Activated CD4-positive, alpha-beta T cell treated with anti-CD3 and anti-CD28 coated beads, Interleukin-2, amount 10 ng/mL, durations not matched to agents 7 days and 5 days (primary cell): Measurements from ENCODE around the gene GRAMD4. TPM values are rescaled to one million over a fixed set of nuclear protein-coding genes. Genes with fewer than 3 reads are reported as not detected.

Experiments
- CTCF ChIA-PET: fragments of 350-600 bp; sonication (Branson Sonifier 250); formaldehyde crosslinking; loops from one replicate; lab custom pipeline; 2021; ENCODE audit warnings: antibody characterized with exemption; lab: Charles Lee
- POLR2A ChIA-PET: fragments of 350-600 bp; sonication (Branson Sonifier 250); formaldehyde crosslinking; loops from one replicate; lab custom pipeline; 2021; ENCODE audit warnings: antibody characterized with exemption; lab: Charles Lee
- DNase-seq: peaks from one replicate; pipeline ENCODE4 v3.0.0-alpha.2; 2020
- H3K27ac Mint-ChIP-seq: one replicate; pipeline ENCODE4 v1.8.0; 2021; ENCODE audit warnings: mild to moderate bottlenecking, moderate library complexity, mixed read lengths
- H3K27me3 Mint-ChIP-seq: one replicate; pipeline ENCODE4 v1.8.0; 2021; ENCODE audit warnings: mixed read lengths
- H3K36me3 Mint-ChIP-seq: one replicate; pipeline ENCODE4 v1.8.0; 2021; ENCODE audit warnings: low read depth, mixed read lengths
- H3K4me1 Mint-ChIP-seq: one replicate; pipeline ENCODE4 v1.8.0; 2021; ENCODE audit warnings: mixed read lengths
- H3K4me3 Mint-ChIP-seq: one replicate; pipeline ENCODE4 v1.8.0; 2021; ENCODE audit warnings: mild to moderate bottlenecking, moderate library complexity, mixed read lengths
- H3K9me3 Mint-ChIP-seq: one replicate; pipeline ENCODE4 v1.8.0; 2021; ENCODE audit warnings: mixed read lengths
- total RNA-seq, 2 experiments: library from RNA; stranded (reverse); gene quantifications; one replicate each; pipeline ENCODE4 v1.2.3, GENCODE V29; 2021

The GRAMD4 gene
- total RNA-seq, 2 experiments from 2014 or later, result 40.8 to 43.2 TPM

DNA sequence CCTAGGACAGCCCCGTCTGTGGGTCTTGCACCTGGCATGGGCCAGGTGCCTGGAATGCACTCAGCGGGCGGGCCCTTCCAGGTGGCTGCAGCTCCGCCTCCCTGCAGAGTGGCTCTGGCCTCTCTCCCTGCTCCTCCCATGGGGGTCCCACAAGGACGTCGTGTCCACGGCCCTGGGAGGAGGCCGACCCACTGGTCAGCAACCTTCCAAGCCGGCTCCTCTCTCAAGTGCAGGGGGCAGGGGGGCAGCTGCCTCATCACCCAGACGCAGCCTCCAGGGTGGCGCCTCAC lies 76.0 kb downstream of the GRAMD4 start:
- Mint-ChIP-seq H3K27me3 (no peaks in the 10 kb centered on the region), H3K27ac (no peak overlapping the region), H3K4me3 (no peak overlapping the region), H3K9me3 (no peaks in the 10 kb centered on the region), H3K36me3 (peaks cover 34% of the 10 kb centered on the region), H3K4me1 (no peaks in the 10 kb centered on the region)
- CTCF ChIA-PET, result interaction anchor here (1.2 kb wide), 1 partner anchor 43 kb away, joined by 4 read pairs; no protein-coding TSS in a partner anchor
- no peak for DNase-seq
- POLR2A ChIA-PET, result no interaction called here

DNA sequence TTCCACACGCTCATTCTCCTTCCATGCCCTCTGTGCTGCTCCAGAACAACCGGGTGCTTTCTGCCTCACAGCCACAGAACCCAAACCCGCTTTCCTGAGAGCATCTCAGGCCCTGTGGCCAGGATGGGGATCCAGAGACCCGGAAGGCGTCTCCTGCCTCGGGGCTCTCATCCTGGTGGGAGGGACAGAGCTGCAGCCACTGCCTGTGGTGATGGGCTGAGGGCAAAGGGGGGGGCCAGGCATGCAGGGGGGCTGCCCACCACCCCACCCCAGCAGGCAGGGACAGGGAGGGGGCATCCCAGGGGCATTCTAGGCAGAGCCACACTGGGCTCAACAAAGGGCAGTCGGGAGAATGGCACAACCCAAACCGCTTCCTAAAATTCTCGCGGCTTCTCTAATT lies 76.4 kb downstream of the GRAMD4 start:
- Mint-ChIP-seq H3K27ac (no peak overlapping the region), H3K27me3 (no peaks in the 10 kb centered on the region), H3K36me3 (peaks cover 31% of the 10 kb centered on the region), H3K4me1 (no peaks in the 10 kb centered on the region), H3K9me3 (no peaks in the 10 kb centered on the region), H3K4me3 (no peak overlapping the region)
- CTCF ChIA-PET, result interaction anchor here (1.2 kb wide), 1 partner anchor 43 kb away, joined by 4 read pairs; no protein-coding TSS in a partner anchor
- no peak for DNase-seq
- POLR2A ChIA-PET, result no interaction called here

DNA sequence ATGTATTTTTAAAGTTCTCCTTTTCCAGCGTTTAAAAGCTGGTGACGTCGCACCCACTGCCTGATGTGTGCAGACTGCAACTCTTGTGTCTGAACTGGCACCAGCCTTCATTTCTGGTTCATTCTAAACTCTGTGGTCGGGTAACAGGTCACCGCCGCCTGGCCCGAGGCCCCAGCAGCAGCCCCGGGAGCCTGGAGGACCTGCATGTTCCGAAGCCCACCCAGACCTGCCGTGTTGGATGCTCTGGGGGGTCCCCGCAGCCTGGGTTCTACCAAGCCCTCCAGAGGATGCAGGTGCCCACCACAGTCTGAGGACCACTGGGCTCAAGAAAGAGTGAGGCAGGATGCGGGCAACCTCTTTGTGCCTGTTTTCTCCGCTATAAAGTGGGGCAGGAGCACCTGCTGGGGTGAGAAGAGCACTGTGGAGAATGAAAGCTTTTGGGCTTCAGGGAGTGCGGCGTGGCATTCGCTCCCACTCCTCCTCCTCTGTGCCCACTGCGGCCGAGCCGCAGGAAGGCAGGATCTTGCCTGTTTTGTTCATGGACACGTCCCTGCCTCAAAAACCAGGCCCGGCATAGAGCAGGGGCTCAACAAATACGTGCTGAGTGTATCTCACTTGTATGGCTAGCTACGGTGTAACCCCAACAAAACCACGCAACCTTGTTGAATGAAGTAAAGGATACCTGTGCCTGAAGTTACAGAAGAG lies 77.8 kb downstream of the GRAMD4 start:
- POLR2A ChIA-PET, result no interaction called here
- no peak for DNase-seq
- Mint-ChIP-seq H3K27me3 (no peaks in the 10 kb centered on the region), H3K4me1 (no peaks in the 10 kb centered on the region), H3K27ac (no peak overlapping the region), H3K4me3 (no peak overlapping the region), H3K36me3 (peaks cover 31% of the 10 kb centered on the region), H3K9me3 (no peaks in the 10 kb centered on the region)
- CTCF ChIA-PET, result interaction anchor here (0.7 to 1.5 kb wide), 2 partner anchors 134 to 376 kb away, joined by 3 to 4 read pairs; no protein-coding TSS in a partner anchor

DNA sequence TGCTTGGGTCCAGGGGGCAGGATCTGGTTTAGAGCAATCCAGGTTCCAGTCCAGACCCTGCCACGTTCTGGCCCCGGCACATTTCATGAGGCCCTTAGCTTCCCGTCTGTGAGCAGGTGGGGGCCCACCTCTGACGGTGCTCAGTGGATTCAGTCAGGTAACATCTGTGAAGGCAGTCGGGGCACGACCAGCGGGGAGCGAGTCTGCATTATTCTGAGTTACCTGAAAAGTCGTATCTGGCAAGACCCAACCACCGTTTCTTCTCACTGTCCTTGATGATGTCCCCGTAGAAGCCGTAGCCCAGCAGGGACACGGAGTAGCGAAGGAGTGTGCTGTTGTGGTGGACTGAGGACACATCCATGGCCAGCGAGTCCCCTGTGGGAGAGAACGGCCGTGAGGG lies 78.9 kb downstream of the GRAMD4 start:
- Mint-ChIP-seq H3K27ac (no peak overlapping the region), H3K4me1 (no peaks in the 10 kb centered on the region), H3K36me3 (peaks cover 35% of the 10 kb centered on the region), H3K9me3 (no peaks in the 10 kb centered on the region), H3K4me3 (no peak overlapping the region), H3K27me3 (no peaks in the 10 kb centered on the region)
- ChIA-PET CTCF (no interaction called here), POLR2A (no interaction called here)
- no peak for DNase-seq

DNA sequence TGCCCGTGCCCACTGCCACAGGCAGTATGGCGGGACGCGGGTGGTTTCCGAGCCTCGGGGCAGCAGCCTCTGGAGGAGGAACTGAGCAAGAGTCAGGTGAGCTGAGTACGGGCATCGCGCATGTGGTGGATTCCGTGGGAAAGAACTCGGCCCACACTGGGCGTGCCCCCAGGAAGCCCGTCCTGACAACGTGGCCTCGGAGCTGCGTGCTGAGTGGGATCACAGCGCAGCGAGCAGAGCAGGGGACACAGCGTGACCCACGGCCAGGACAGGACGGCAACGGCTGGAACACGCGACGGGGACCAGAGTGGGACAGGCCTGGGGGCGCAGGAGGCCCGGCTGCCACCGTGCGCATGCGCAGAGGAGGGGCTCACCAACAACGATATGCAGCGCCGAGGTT lies 81.1 kb downstream of the GRAMD4 start:
- POLR2A ChIA-PET, result interaction anchor here (0.7 kb wide), 1 partner anchor 29 kb away, joined by 6 read pairs; no protein-coding TSS in a partner anchor
- H3K4me3 Mint-ChIP-seq, result no peak overlapping the region
- peaks cover 43% of the 10 kb centered on the region for H3K36me3 Mint-ChIP-seq
- no peaks in the 10 kb centered on the region for H3K27me3 Mint-ChIP-seq
- DNase-seq, result no peak
- no peaks in the 10 kb centered on the region for H3K4me1 Mint-ChIP-seq
- H3K27ac Mint-ChIP-seq, result no peak overlapping the region
- H3K9me3 Mint-ChIP-seq, result no peaks in the 10 kb centered on the region
- CTCF ChIA-PET, result no interaction called here

DNA sequence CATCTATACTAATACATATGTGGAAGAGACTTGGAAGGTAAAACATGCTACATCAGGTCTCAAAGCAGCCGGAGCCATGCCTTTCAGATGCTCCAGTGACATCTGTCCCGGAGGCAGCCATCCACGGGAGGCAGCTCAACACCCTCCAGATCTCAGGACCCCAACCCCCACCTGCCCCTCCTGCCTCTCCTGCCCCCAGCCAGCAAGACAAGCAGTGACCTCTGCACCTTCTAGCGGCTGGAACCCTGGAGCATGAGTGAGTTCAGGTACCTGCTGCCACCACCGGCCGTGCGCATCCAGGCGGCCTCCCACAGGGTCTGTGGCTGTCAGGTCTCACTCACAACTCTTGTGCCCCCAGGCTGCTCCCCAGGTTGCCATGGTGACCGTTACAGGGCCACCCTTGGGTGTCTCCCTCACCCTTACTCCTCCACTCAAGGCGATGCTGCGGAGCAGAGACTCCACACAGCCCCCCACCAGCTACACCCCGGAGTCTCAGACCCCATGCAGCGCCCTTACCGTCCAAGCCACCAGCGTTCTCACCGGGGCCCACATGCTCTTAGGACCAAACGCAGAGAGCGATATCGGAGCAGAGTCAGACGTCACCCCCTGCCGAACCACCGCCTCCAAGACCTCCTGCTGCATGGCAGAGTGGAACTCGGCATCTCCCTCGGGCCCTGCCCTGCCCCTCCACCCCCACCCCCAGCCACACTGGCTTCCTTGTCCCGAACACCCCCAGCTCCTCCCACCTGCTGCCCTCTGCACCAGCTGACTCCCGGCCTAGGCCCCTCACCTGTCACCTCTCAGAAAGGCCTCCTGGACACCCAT lies 83.2 kb downstream of the GRAMD4 start:
- ChIA-PET POLR2A (no interaction called here), CTCF (interaction anchor here (1.0 kb wide), 1 partner anchor 140 kb away, joined by 3 read pairs; no protein-coding TSS in a partner anchor)
- no peaks in the 10 kb centered on the region for H3K4me1 Mint-ChIP-seq
- H3K36me3 Mint-ChIP-seq, result peaks cover 58% of the 10 kb centered on the region
- H3K27me3 Mint-ChIP-seq, result no peaks in the 10 kb centered on the region
- peak overlapping the region; percentile 25 for H3K27ac Mint-ChIP-seq
- no peaks in the 10 kb centered on the region for H3K9me3 Mint-ChIP-seq
- no peak overlapping the region for H3K4me3 Mint-ChIP-seq
- no peak for DNase-seq

DNA sequence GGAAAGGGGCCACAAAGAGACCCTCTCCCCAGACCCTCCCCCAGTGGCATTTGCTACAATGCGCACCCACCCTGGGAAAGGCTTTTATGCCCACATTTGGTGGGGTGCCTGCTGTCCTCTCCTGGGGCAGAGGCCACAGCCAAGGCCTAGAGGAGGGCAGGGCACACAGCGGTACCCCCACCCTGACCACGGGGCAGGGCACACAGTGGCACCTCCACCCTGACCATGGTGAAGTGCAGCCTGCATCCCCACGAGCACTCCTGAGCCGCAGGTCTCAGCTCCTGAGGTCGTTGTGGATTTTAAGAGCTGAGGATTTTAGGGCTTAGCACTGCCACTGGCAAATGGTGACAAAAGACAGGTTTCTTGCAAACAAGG lies 83.8 kb downstream of the GRAMD4 start:
- DNase-seq, result no peak
- H3K4me3 Mint-ChIP-seq, result no peak overlapping the region
- ChIA-PET CTCF (interaction anchor here (1.0 kb wide), 1 partner anchor 141 kb away, joined by 3 read pairs; no protein-coding TSS in a partner anchor), POLR2A (no interaction called here)
- no peaks in the 10 kb centered on the region for H3K4me1 Mint-ChIP-seq
- no peaks in the 10 kb centered on the region for H3K27me3 Mint-ChIP-seq
- no peaks in the 10 kb centered on the region for H3K9me3 Mint-ChIP-seq
- peaks cover 60% of the 10 kb centered on the region for H3K36me3 Mint-ChIP-seq
- no peak overlapping the region for H3K27ac Mint-ChIP-seq

DNA sequence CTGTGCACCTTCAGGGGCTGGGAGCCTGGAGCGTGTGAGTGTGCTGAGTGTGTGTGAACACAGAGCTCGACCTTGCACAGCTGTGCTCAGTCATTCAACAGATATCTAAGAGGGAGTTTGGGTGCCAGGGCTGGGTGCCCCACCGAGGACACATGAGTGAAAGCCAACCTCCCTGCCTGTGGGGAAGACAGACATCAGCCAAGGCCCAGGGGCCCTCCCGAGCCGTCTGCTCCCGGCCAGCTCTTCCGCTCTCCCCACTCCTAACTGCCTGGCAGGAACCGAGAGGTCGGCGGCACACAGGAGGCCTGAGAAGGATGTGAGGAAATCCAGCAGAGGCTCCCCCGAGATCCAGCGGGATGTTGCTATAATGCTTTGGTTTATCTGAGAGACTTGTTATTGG lies 85.9 kb downstream of the GRAMD4 start:
- H3K4me3 Mint-ChIP-seq, result no peak overlapping the region
- H3K9me3 Mint-ChIP-seq, result no peaks in the 10 kb centered on the region
- H3K27ac Mint-ChIP-seq, result no peak overlapping the region
- no peak for DNase-seq
- peaks cover 63% of the 10 kb centered on the region for H3K36me3 Mint-ChIP-seq
- no peaks in the 10 kb centered on the region for H3K4me1 Mint-ChIP-seq
- ChIA-PET CTCF (interaction anchor here (0.6 to 1.0 kb wide), 3 partner anchors 33 to 132 kb away, joined by 3 read pairs; no protein-coding TSS in a partner anchor), POLR2A (no interaction called here)
- H3K27me3 Mint-ChIP-seq, result no peaks in the 10 kb centered on the region

DNA sequence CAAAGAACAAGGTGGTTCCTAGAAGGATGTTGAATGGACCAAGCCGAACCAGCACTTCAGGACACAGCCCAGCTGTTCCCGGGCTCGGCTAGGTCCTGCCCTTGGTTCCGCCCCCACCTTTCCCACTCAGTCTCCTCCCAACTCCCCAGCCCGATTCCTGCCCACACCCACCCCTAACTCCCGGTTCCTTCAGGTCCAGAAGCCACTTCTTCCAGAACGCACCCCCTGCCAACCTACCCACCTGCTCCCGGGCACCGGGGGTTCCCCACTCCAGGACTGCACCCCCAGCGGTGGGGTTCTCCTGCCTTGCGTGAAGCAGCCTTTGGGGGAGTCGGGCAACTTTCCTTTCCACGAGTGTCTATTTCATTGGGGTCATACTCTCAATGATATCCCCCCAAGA lies 87.1 kb downstream of the GRAMD4 start:
- ChIA-PET CTCF (no interaction called here), POLR2A (no interaction called here)
- peaks cover 71% of the 10 kb centered on the region for H3K36me3 Mint-ChIP-seq
- no peak overlapping the region for H3K4me3 Mint-ChIP-seq
- no peak for DNase-seq
- H3K27ac Mint-ChIP-seq, result no peak overlapping the region
- H3K27me3 Mint-ChIP-seq, result no peaks in the 10 kb centered on the region
- no peaks in the 10 kb centered on the region for H3K4me1 Mint-ChIP-seq
- no peaks in the 10 kb centered on the region for H3K9me3 Mint-ChIP-seq

DNA sequence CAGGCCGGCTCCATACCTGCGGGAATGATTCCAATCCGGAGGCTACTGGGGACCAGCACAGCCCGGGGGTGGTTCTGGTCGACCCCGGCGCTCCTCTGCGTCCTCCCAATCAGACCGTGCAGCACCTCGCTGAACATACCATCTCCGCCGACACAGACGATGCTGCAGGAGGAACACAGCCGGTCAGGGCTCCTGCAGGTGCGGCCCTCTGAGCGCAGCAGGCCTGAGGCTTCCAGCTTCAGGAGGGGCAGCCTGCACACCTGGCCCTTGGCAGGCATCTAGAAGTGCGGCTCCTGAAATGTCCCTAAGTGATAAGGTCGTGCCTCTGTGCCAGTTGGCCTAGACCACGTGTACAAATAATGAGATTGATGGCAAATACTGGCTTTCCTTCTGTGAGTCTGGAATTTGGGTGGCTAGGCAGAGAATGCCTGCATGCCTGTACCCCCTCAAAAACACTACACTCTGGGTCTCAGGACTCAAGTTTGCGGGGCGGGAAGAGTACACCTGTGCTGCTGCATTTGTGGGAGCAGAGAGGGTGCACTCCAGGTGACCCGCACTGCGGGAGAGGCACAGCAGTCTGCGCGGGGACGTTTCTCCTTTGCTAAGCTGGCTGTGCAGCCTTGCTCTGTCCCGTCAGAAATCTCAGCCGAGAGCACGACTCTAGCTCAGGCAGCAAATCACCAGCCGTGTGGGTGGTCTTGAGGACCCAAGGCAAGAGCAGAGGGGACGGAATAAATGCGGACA lies 87.8 kb downstream of the GRAMD4 start:
- ChIA-PET CTCF (no interaction called here), POLR2A (no interaction called here)
- H3K27me3 Mint-ChIP-seq, result no peaks in the 10 kb centered on the region
- no peak for DNase-seq
- no peak overlapping the region for H3K4me3 Mint-ChIP-seq
- H3K36me3 Mint-ChIP-seq, result peaks cover 71% of the 10 kb centered on the region
- no peaks in the 10 kb centered on the region for H3K4me1 Mint-ChIP-seq
- H3K27ac Mint-ChIP-seq, result no peak overlapping the region
- H3K9me3 Mint-ChIP-seq, result no peaks in the 10 kb centered on the region

DNA sequence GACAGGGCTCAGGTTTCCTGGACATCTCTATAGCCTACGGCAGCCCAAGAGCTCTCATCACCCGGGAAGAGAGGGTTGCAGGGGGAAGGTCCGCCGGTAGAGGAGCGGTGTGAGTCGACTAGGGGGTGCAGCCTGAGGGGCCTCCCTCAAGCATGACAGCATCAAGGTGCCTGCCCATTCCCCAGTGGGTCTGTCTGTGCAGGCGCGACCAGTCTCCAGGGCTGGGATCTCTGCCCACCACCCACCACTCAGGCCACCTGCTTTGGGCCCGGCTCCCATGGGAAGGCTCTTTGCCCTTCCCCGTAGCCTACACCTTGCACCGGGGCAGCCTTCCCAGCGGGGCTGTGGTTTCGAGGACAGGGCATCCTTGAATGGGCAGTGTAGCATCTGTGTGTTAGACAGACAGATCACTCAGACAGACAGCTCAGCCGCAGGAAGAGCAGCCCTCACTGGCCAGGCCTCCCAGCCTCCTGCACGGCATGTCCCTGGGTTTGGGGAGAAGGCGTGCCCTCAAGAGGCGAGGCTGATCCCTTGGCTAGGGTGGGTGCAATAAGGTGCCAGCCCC lies 88.7 kb downstream of the GRAMD4 start:
- Mint-ChIP-seq H3K4me3 (no peak overlapping the region), H3K9me3 (no peaks in the 10 kb centered on the region), H3K27me3 (no peaks in the 10 kb centered on the region), H3K4me1 (no peaks in the 10 kb centered on the region), H3K36me3 (peaks cover 71% of the 10 kb centered on the region), H3K27ac (no peak overlapping the region)
- POLR2A ChIA-PET, result no interaction called here
- CTCF ChIA-PET, result no interaction called here
- DNase-seq, result no peak

DNA sequence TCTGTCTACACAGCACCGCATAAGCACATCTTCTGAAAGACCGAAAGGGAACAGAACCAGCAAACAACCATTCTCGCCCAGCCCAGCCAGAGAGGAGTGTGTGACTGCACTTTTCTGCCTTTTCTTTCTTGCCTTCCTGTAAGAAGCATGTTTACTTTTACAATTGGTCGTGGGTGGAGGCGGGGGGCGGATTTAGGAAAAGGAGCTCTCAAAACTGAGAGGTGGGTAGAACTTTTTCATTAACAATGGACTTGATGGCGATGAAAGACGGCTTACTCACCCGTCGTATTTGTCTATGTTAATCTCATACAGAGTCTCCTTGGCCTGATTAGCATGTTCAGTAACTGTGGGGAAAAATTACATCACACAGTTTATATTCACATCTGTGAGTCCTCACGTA lies 90.6 kb downstream of the GRAMD4 start:
- Mint-ChIP-seq H3K27me3 (no peaks in the 10 kb centered on the region), H3K27ac (no peak overlapping the region), H3K4me3 (no peak overlapping the region), H3K9me3 (no peaks in the 10 kb centered on the region), H3K4me1 (peaks cover 4% of the 10 kb centered on the region), H3K36me3 (peaks cover 75% of the 10 kb centered on the region)
- POLR2A ChIA-PET, result no interaction called here
- CTCF ChIA-PET, result no interaction called here
- no peak for DNase-seq
